HFF-Myc (cell line): ENCODE data around the gene FBXO17.
"Not testable (repeated sequence)": the region's sequence is repeated elsewhere in the genome, so short reads cannot be mapped to it uniquely, and the experiment has no call there.

Experiments
- DNase-seq: peaks from one replicate; pipeline ENCODE4 v3.0.0-alpha.2; 2011; ENCODE audit warnings: low read depth; ENCODE audit errors: extremely low read depth
- H3K4me3 ChIP-seq: replicated peaks from 2 replicates; pipeline ENCODE4 v1.5.1; 2011; ENCODE audit warnings: low read depth, mild to moderate bottlenecking, control low read depth, low read length
- TF ChIP-seq, protein P1 (sequence below): IDR thresholded peaks from 2 replicates; pipeline ENCODE4 v1.5.1; 2012; ENCODE audit warnings: mild to moderate bottlenecking, low read depth, low read length, control low read depth; ENCODE audit errors: missing control alignments

FBXO17 gene

DNA sequence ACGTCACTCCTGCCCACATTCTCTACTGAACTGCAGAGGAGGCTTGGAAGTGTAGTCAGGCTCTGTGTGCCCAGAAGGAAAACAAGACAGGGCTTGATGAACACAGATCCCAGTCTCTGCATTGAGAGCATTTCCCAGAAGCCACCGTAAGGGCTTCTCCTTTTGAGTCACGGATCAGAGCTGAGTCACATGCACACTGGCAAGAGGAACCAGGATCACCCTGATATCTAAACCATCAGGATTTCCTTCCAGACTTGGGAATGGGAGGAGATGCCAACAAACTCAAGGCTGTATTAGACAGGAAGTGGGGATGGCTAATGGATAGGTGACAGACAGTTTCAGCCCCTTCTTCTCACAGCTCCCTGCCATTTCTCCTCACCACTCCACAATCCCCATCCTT, 17.7 kb upstream of the FBXO17 start:
- TF ChIP-seq, protein P1, sequence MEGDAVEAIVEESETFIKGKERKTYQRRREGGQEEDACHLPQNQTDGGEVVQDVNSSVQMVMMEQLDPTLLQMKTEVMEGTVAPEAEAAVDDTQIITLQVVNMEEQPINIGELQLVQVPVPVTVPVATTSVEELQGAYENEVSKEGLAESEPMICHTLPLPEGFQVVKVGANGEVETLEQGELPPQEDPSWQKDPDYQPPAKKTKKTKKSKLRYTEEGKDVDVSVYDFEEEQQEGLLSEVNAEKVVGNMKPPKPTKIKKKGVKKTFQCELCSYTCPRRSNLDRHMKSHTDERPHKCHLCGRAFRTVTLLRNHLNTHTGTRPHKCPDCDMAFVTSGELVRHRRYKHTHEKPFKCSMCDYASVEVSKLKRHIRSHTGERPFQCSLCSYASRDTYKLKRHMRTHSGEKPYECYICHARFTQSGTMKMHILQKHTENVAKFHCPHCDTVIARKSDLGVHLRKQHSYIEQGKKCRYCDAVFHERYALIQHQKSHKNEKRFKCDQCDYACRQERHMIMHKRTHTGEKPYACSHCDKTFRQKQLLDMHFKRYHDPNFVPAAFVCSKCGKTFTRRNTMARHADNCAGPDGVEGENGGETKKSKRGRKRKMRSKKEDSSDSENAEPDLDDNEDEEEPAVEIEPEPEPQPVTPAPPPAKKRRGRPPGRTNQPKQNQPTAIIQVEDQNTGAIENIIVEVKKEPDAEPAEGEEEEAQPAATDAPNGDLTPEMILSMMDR: no peak
- DNase-seq: no peak
- no peak overlapping the region for H3K4me3 ChIP-seq

DNA sequence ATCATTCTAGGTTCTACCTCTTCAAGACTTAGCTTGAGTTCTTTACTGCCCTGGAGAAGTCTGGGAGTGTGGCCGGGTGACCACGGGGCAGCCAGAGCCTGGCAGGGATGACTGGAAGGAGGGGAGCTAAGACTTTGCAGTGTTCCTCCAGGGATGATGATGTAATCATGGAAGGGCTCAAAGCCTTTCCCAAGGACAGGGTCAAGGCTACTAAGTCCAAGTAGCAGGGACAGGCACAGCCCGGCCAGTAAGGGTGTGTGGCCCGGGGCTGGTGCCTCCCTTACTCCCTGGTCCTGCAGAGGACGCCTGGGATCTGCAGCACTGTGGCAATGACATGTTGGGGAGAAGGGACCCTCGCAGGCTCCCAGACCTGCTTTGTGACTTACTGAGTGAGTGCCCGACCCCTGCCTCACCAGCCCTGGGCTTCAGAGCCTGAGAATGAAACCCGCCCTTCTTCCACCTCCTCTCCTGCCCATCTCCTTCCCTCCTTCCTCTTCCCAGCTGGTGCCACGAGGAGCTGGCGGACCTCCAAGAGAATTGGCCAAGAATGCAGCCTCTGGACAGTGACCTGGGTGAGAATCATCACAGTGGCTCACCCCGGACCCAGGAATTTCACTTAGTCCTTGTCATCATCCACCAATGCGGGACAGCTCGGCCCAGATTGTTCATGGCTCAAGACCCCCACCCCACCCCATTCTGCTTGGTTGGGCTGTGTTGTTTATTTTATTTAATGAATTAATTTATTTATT, 15.6 kb upstream of the FBXO17 start:
- TF ChIP-seq, protein P1: no peak
- DNase-seq: no peak
- H3K4me3 ChIP-seq: no peak overlapping the region

DNA sequence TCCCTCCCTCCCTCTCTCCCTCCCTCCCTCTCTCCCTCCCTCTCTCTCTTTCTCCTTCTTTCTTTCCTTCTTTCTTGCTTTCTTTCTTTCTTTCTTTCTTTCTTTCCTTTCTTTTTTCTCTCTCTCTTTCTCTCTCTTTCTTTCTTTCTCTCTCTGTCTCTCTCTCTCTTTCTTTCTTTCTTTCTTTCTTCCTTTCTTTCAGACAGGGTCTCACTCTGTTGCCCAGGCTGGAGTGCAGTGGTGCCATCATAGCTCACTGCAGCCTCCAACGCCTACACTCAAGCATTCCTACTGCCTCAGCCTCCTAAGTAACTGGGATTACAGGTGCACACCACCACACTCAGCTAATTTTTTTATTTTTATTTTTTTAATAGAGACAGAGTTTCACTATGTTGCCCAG, 14.1 kb upstream of the FBXO17 start:
- not testable (repeated sequence) for DNase-seq

DNA sequence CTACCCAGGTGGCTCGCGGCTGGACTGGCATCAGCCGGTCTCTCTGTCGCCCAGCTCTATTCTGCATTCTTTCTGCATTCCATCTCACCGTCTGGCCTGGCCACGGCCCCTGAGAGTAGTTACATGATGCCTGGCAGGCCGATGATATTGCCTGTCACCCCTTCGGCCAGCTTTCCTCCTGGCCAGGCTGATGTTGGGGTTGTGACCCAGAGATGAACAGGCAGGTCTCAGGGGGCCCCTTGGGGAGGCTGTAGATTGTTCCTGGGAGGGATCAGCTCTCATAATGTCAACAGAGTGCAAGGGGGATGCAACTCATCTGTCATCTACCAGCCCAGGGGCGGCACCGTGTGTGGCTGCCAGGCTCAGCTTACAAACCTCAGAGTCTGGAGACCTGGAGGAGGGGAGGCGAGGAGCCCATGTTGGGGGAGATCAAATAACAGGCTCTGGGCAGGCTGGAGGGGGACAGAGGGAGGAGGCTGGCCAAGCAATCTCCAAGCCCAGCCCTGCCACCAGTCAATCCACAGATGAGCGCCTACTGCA, 13.6 kb upstream of the FBXO17 start:
- TF ChIP-seq, protein P1: no peak
- DNase-seq: no peak
- no peak overlapping the region for H3K4me3 ChIP-seq

More for the DNA sequence above, 14.1 kb upstream of the FBXO17 start:
- not testable (repeated sequence) for H3K4me3 ChIP-seq

DNA sequence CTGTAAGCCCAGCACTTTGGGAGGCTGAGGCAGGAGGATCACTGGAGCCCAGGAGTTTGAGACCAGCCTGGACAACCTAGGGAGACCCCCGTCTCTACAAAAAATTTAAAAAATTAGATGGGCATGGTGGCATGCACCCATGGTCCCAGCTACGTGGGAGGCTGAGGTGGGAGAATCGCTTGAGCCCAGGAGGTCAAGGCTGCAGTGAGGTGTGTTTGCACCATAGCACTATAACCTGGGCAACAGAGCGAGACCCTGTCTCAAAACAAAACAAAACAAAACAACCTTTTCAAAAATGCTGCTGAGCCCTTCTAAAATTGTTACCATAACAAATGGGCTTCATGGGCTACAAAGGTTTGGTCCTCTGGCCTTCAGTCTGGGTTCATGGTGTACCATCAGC, 13.1 kb upstream of the FBXO17 start:
- DNase-seq, H3K4me3 ChIP-seq: not testable (repeated sequence)

DNA sequence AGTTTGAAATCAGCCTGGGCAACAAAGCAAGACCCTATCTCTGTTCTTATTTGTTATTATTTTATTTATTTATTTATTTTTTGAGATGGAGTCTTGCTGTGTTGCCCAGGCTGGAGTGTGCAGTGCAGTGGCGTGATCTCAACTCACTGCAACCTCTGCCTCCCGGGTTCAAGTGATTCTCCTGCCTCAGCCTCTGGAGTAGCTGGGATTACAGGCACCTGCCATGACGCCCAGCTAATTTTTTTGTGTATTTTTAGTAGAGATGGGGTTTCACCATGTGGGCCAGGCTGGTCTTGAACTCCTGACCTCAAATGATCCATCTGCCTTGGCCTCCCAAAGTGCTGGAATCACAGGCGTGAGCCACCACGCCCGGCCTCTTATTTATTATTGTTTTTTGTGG, 12.2 kb upstream of the FBXO17 start:
- DNase-seq, H3K4me3 ChIP-seq: not testable (repeated sequence)

DNA sequence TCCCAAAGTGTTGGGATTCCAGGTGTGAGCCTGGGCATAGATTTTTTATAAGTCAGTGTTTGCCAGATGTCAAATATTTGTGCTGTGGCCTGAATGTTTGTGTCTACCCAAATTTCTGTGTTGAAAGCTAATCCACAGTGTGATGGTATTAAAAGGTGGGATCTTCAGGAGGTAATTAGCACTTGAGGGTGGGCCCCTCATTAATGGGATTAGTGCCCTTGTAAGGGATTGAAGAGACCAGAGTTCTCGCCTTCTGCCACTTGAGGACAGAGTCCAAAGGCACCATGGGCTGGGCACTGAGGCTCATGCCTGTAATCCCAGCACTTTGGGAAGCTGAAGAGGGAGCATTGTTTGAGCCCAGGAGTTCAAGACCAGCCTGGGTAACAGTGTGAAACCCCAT, 9.7 kb upstream of the FBXO17 start:
- DNase-seq: no peak
- TF ChIP-seq, protein P1: no peak
- no peak overlapping the region for H3K4me3 ChIP-seq

DNA sequence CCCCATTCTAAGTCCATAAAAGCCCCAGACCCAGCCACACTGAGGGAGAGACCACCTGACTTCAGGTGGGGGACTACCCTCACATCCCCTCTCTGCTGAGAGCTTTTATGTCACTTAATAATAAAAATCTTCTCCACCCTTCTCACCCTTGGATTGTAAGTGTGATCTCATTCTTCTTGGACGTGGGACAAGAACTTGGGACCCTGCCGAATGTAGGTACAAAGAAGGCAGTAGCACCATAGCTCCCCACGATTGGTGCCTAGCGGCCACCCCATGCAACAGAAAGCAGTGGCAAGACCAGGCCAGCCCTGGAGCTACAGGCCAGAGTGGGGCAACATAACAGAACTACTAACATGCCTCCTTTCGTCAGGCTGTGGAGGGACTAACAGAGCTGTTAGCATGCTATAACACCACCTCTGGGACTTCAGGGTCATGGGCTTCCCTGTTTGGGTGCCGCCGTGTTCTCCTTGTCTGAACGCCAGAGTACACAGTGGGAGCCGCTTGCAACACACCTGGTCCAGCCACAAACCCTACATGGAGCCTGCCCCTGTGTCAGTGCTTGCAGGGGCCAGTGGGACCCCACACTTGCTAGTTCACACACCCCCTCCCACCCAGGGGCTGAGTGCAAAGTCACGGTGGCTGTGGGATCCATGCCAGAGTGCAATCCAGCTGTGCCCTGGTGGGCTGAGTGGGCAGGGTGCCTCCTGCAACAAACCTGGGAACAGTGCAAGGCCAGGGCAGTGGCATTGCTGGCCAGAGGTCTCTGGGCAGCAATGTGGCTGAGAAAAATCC, 5.2 kb upstream of the FBXO17 start:
- TF ChIP-seq, protein P1: no peak
- H3K4me3 ChIP-seq: no peak overlapping the region
- DNase-seq: no peak
